Activated CD4-positive, alpha-beta T cell treated with anti-CD3 and anti-CD28 coated beads, Interleukin-10, Interleukin-2, amounts not matched to agents 100 ng/mL and 50 ng/mL, durations not matched to agents 16 hours and 8 hours (primary cell): Measurements from ENCODE around the gene ALDH16A1.

Source experiments
- DNase-seq: peaks from one replicate; pipeline ENCODE4 v3.0.0-alpha.2; 2020

Gene ALDH16A1

GRCh38 chr19:49423985-49424303 is 29.1 kb upstream of the ALDH16A1 start:
- DNase-seq = no peak

DNA sequence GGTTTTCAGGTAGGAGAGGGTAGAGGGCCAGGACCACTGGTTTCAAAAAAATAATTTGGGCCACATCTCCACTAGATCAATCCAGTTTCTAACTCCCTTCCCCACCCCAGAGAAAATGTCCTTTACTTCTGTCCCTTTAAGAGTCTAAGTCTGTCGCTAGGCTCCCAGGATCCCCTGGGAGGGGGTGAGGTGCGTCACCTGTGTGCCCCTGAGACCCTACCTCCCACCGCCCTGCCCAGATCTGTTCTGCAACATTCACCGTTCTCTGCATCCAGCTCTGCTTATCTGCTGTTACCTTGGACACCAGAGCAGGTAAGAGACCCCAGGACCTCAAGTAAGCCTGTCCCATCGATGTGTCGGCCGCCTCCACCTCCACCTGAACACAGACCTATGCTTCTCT is 27.8 kb upstream of the ALDH16A1 start, which contains the start of gene GFY:
Gene GFY (plus strand): TSS at position 211 of the 400 bp plus-strand sequence. CDS start 1,043 bp downstream, outside the sequence.
- no peak for DNase-seq

GRCh38 chr19:49425922-49426592 is 27.0 kb upstream of the ALDH16A1 start:
- DNase-seq = peak; percentile 45

- DNase-seq = no peak
Measured at GRCh38 chr19:49427339-49427738, 25.7 kb upstream of the ALDH16A1 start.

- DNase-seq = no peak
Measured at GRCh38 chr19:49427855-49428546, 25.0 kb upstream of the ALDH16A1 start.

GRCh38 chr19:49428547-49429451 is 24.2 kb upstream of the ALDH16A1 start:
- no peak for DNase-seq

GRCh38 chr19:49430172-49430677 is 22.8 kb upstream of the ALDH16A1 start:
- no peak for DNase-seq

GRCh38 chr19:49430678-49431329 is 22.2 kb upstream of the ALDH16A1 start:
- DNase-seq = peak; percentile 40

- no peak for DNase-seq
Measured at GRCh38 chr19:49431330-49431749, 21.7 kb upstream of the ALDH16A1 start.

DNA sequence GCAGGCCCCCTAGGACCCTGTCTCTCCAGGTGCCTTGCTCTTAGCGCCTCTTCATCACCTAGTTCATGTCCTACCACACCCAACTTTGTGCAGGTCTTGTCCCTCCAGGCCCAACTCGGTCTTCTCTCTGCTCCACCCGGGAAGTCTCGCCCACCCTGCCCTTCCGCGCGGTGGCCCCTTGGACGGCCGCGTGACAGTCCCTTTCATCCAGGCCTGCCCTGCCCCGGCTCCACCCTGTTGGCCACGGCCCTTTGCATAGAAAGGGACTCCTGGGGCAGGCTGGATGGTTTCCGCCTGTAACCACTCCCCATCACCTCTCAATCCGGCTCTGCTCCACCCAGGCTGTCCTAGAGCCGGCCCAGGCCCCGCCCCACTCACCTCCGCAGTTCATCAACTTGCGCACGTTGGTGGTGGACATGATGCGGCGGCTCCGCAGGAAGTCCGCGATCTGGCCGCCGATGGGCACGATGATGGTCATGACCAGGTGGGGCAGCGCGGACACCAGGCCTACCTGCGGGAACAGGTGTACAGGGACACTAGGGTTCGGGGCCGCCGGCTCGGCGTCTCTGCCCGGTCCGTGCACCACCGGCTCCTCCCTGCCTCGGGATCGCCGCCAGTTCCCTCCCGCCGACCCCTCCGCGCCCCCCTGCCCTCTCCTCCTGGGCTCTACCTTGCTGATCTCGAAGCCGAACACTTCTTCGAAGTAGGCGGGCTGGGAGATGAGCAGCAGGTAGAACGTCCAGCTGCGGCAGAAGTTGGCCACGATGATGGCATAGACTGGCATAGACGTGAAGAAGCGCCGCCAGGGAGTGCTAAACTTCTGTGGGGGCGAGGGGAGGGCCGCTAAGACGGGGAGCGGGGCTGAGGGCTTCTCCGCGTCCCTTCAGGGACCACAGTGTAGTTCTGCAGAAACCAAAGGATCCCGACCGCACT is 20.6 kb upstream of the ALDH16A1 start:
- DNase-seq = no peak

- no peak for DNase-seq
Measured at GRCh38 chr19:49433240-49433901, 19.7 kb upstream of the ALDH16A1 start.

GRCh38 chr19:49434907-49435583 is 18.0 kb upstream of the ALDH16A1 start:
- DNase-seq = no peak

DNA sequence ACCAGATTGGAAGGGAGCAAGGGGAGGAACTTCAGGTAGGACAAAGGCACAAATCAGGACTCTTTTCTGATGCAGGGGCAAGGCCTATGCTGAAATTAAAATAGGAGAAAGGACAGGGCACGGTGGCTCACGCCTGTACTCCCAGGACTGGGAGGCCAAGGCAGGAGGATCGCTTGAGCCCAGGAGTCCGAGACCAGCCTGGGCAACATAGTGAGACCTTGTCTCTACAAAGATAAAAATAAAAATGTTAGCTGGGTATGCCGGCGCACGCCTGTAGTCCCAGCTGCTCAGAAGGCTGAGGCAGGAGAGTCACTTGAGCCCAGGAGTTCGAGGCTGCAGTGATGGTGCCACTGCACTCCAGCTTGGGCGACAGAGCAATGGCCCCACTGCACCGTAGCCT is 17.4 kb upstream of the ALDH16A1 start:
- no peak for DNase-seq

DNA sequence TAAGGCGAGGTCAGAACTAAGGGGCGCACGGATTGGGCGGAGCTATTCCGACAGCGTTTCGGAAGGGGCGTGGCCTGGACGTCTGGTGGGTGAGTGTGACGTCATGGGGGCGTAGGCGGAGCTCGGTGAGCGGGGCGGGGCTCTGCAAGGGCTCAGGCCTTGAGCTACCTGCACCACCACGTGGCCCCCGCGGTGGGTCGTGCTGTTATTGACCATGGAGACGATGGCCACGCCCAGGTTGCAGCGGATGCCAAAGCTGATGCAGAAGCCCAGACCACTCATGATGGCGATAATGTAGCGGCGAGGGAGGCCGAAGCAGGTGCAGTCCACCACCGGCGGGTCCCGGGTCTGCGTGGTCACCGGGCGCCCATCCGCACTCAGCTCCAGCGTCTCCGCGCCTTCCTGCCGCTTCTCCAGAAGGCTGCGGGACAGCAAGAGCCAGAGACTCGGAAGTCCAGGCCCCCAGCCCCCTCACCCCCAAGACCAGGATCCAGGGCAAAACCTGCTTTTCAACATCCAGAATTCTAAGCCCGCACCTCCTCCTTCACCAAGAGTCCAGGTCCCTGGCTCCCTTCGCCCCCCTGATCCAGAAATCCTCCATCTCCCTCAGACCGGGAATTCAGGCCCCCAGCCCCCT is 16.5 kb upstream of the ALDH16A1 start:
- DNase-seq = peak; percentile 70

GRCh38 chr19:49437231-49437630 is 15.8 kb upstream of the ALDH16A1 start:
- no peak for DNase-seq

DNA sequence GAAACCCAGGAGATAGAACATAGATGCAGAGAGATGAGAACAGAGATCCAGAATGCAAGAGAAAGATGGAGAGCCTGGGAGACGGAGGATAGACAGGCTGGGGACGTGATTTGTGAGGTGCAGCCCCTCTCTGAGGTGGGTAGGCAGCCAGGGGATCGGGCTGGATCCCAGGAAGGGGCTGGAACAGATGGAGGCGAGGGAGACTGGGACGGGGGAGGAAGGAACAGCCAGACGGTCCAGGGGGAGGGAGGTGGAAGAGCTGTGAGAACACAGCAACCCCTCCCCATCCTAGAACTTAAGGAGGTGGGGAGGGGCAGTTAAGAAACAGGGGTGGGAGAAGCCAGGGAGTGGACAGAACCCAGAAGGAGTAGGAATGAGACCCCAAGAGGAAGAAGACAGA is 14.8 kb upstream of the ALDH16A1 start:
- no peak for DNase-seq

DNA sequence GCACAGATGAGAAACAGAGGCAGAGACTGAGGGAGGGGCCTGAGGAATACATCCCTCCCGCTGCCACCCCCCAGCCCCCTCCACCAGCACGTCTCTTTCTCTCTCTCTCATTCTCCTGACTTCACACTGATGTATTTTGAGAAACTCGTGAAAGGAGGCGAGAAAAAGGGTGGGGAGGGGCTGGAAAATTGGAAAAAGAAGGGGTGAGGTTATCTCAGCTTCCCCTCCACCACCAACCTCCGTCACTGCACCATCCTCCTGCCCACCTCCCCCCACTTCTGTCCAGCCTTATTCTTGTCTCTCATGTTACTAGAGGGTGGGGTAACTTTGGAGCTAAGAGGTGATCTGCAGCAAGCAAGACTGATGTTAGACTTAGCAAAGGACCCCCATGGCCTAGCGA is 13.2 kb upstream of the ALDH16A1 start:
- no peak for DNase-seq

DNA sequence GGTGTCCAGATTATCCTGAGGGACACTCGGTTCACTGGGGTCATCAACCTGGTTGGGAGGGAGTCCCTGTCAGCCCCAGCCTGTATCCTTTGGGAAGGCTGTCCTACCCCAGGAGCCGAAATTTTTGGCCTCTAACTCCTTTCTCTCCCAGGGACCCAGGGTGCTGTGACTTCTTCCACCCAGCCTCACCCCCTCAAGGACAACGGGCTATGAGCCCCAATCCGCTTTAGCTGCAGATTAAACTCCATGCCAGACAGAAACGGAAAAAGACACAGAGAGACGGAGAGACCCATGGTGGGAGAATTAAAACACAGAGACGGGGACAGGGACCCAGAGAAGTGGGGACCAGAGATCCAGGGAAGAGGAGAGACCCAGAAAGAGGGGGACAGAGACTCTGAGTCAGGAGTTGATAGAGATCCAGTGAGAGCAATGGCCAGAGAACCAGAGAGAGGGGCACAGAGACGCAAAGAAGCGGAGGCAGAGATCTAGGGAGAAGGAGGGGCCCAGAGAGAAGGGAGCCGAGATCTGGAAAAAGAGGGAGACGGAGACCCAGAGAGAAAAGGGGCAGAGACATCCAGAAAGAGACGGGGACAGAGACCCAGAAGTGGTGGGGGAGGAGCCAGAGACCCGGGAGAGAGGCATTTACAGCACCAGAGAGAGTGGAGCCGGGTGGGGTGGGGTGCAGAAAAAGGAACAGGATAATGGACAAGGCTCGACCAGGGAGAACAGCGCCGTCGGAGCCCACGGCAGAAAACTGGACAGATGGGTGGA is 12.4 kb upstream of the ALDH16A1 start:
- no peak for DNase-seq
